HT1080 (cell line): Measurements from ENCODE around the gene TMEM150B. TPM values are rescaled to one million over a fixed set of nuclear protein-coding genes. Genes with fewer than 3 reads are reported as not detected.

ENCODE experiments used
- DNase-seq: peaks from one replicate; pipeline ENCODE4 v3.0.0-alpha.2; 2015; ENCODE audit warnings: low read depth
- polyA plus RNA-seq, 2 experiments: library from polyadenylated mRNA; depleted of rRNA; stranded (reverse); fragments of >200 nt; gene quantifications; 2 replicates each; pipeline ENCODE4 v1.2.3, GENCODE V29; 2015
- total RNA-seq: library from RNA; depleted of rRNA; stranded (reverse); fragments of >200 nt; shearing (Covaris generic); gene quantifications from 2 replicates; pipeline ENCODE4 v1.2.3, GENCODE V29; 2014; rRNA removed

The TMEM150B gene
- total RNA-seq, result not detected in 2 replicates
- polyA plus RNA-seq (2015; cell fraction: cytosol; rRNA removed), result not detected in 2 replicates
- not detected in 2 replicates for polyA plus RNA-seq (2015; cell fraction: nucleus; rRNA removed)

GRCh38 chr19:55325172-55325571 is at the start of gene TMEM150B:
TSS of gene TMEM150B (minus strand) at chr19:55325341. CDS start at chr19:55321036, 4,305 bp downstream.
- DNase-seq, result no peak

- DNase-seq, result no peak
Observed at GRCh38 chr19:55373993-55374757, 49.0 kb upstream of the TMEM150B start.

GRCh38 chr19:55373306-55373992 is 48.3 kb upstream of the TMEM150B start:
- DNase-seq, result no peak

GRCh38 chr19:55372316-55373081 is 47.4 kb upstream of the TMEM150B start:
- DNase-seq, result peak; percentile 76

- DNase-seq, result peak; percentile 74
Observed at GRCh38 chr19:55370305-55370988, 45.3 kb upstream of the TMEM150B start, which contains the start of gene IL11. TSS of gene IL11 (minus strand) at chr19:55370463. CDS start at chr19:55370310, 153 bp downstream.

GRCh38 chr19:55369653-55370304 is 44.6 kb upstream of the TMEM150B start:
- peak; percentile 76 for DNase-seq

- peak; percentile 46 for DNase-seq
Observed at GRCh38 chr19:55368701-55369563, 43.8 kb upstream of the TMEM150B start.

GRCh38 chr19:55368106-55368505 is 43.0 kb upstream of the TMEM150B start:
- DNase-seq, result no peak

GRCh38 chr19:55366790-55367189 is 41.6 kb upstream of the TMEM150B start:
- no peak for DNase-seq

- no peak for DNase-seq
Observed at GRCh38 chr19:55365964-55366363, 40.8 kb upstream of the TMEM150B start.

- no peak for DNase-seq
Observed at GRCh38 chr19:55365245-55365644, 40.1 kb upstream of the TMEM150B start.

- DNase-seq, result no peak
Observed at GRCh38 chr19:55362990-55363716, 38.0 kb upstream of the TMEM150B start, which contains the start of gene GARIN5B. TSS of gene GARIN5B (minus strand) at chr19:55363260. CDS start at chr19:55363066, 194 bp downstream.

GRCh38 chr19:55362174-55362989 is 37.2 kb upstream of the TMEM150B start:
- no peak for DNase-seq

GRCh38 chr19:55360902-55361301 is 35.8 kb upstream of the TMEM150B start:
- DNase-seq, result no peak

GRCh38 chr19:55358943-55359908 is 34.1 kb upstream of the TMEM150B start:
- DNase-seq, result no peak

- no peak for DNase-seq
Observed at GRCh38 chr19:55358493-55358892, 33.4 kb upstream of the TMEM150B start.
